Measurements from ENCODE around the gene TMEM100. TPM values are rescaled to one million over a fixed set of nuclear protein-coding genes. Genes with fewer than 3 reads are reported as not detected.

Gene TMEM100
- total RNA-seq (2022; extraction: Qiagen RNA extraction; ENCODE audit: low read depth): not detected in 5 replicates

GRCh38 chr17:55722742-55723487 is at the start of gene TMEM100:
TMEM100 (minus strand) TSS chr17:55722864; CDS start chr17:55721070, 1,794 bp downstream.

DNA sequence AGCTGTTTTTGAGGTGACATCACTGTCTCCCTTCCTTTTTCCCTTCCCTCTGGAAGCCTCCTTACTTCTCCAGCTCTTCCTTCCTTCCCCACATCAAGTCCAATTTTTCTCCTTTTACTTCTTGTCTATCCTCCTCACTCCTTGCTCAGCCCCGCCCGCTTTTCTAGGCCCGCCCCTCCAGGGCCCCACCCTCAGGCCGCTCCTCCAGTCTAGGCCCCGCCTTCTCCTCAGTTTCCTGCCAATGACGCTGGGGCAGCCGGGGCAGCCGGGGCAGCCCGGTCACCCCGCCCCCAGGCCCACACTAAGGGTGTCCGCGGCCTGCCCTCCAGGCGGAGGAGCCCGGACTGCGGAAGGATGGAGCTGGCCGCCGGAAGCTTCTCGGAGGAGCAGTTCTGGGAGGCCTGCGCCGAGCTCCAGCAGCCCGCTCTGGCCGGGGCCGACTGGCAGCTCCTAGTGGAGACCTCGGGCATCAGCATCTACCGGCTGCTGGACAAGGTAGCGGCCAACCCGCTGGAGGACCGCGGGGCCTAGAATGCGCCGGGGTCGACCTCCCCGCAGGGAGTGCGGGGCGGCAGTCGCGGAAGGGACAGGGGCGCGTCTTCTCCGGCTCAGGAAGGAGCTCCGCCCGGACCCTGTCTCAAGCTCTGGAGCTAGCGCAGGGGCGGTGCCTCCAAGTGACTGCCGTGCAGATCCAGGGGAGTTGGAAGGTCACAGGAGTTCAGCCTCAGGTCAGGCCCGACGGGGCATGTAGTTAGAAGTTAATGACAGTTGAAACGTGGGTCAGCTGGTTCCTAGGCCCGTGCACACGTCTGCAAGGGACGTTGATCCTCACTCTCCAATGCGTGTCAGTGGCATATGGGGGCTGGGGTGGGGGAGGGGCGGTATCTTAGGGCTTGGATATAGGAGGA is 28.3 kb upstream of the TMEM100 start, which contains the start of gene PCTP:
Gene PCTP, plus strand, starts transcription at position 302 of the 908 bp plus-strand sequence. Its CDS starts 53 bp downstream, at position 355.

Other genes with a start within 250 kb of the TMEM100 start
- gene SMIM36, start 211.4 kb downstream of the TMEM100 start, total RNA-seq (2022; extraction: Qiagen RNA extraction; ENCODE audit: low read depth): not detected in 5 replicates
- gene PCTP, start 28.2 kb upstream of the TMEM100 start, total RNA-seq (2022; extraction: Qiagen RNA extraction; ENCODE audit: low read depth): 16.4 to 21.7 TPM (median 19.7 TPM) in 5 replicates

All from A549 treated with ZK216348 at 1 μM for 4 hours (cell line).